ENCODE results near the gene HTR6. TPM values are rescaled to one million over a fixed set of nuclear protein-coding genes. Genes with fewer than 3 reads are reported as not detected.

Gene HTR6
- total RNA-seq, 1 experiment from 2014 or later = 0.37 TPM

DNA sequence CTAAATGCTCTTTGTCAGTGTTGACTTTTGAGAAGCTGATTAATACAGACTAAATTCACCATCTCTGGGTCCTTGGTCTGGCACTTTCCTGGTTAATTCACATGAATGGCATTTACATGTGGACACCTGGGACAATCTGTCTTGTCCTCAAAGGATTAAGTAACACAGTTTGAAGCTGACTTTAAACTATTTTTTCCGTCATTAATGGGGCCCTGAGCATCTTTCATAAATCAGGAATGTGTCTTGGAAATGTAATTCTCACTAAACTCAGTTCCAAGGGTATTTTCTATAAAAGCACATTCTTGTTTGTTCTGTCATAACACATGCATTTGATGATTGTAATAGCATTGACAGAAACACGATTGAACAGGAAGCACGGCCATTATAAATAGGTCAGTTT lies 47.3 kb upstream of the HTR6 start:
- H2AFZ ChIP-seq (ENCODE audit: low read length) = no peak overlapping the region
- no peak for DNase-seq
- H3K27me3 ChIP-seq (ENCODE audit: insufficient read depth, low read length) = no peaks in the 10 kb centered on the region
- H3K23ac ChIP-seq (ENCODE audit: insufficient read length, low read depth, low read length) = no peak overlapping the region
- no peak overlapping the region for H2BK120ac ChIP-seq (ENCODE audit: low read depth, low read length, poor library complexity, severe bottlenecking)
- H3K9me3 ChIP-seq (ENCODE audit: control insufficient read depth, low read depth, low read length) = no peaks in the 10 kb centered on the region
- H2BK5ac ChIP-seq (ENCODE audit: insufficient read length, low read length) = no peak overlapping the region
- H2BK12ac ChIP-seq (ENCODE audit: insufficient read length, low read depth, low read length) = no peak overlapping the region
- no peak overlapping the region for H3K27ac ChIP-seq (ENCODE audit: insufficient read length, low read depth, low read length)
- H2BK15ac ChIP-seq (ENCODE audit: low read depth, low read length) = no peak overlapping the region
- no peak overlapping the region for H3K18ac ChIP-seq (ENCODE audit: insufficient read length, low read depth, low read length)
- no peak overlapping the region for H2AK5ac ChIP-seq (ENCODE audit: insufficient read length, low read length)
- no peak overlapping the region for H4K8ac ChIP-seq (replicated peaks; ENCODE audit: insufficient read length, low read depth, low read length)
- H3K4me1 ChIP-seq (ENCODE audit: insufficient read depth, low read length) = peaks cover 5% of the 10 kb centered on the region; the same call in 1 of the 2 replicates
- H3K56ac ChIP-seq (ENCODE audit: insufficient read length, low read depth, low read length) = no peak overlapping the region
- no peaks in the 10 kb centered on the region for H3K23me2 ChIP-seq (ENCODE audit: insufficient read length, low read depth, low read length, poor library complexity, severe bottlenecking)
- no peaks in the 10 kb centered on the region for H3K27me3 Mint-ChIP-seq (ENCODE audit: low read depth)
- H3K9ac ChIP-seq (ENCODE audit: extremely low read depth, insufficient read length, low read length) = no peak overlapping the region
- peaks cover 16 to 19% of the 10 kb centered on the region in 2 experiments for H3K4me1 Mint-ChIP-seq
- H3K14ac ChIP-seq (ENCODE audit: insufficient read depth, low read length) = no peak overlapping the region
- H3K27ac Mint-ChIP-seq = no peak overlapping the region
- no peak overlapping the region for H4K91ac ChIP-seq (ENCODE audit: insufficient read length, low read depth, low read length)
- peaks cover 3% of the 10 kb centered on the region for H3K79me1 ChIP-seq (ENCODE audit: insufficient read depth, low read depth, low read length, poor library complexity, severe bottlenecking)
- TF ChIP-seq, protein P1, sequence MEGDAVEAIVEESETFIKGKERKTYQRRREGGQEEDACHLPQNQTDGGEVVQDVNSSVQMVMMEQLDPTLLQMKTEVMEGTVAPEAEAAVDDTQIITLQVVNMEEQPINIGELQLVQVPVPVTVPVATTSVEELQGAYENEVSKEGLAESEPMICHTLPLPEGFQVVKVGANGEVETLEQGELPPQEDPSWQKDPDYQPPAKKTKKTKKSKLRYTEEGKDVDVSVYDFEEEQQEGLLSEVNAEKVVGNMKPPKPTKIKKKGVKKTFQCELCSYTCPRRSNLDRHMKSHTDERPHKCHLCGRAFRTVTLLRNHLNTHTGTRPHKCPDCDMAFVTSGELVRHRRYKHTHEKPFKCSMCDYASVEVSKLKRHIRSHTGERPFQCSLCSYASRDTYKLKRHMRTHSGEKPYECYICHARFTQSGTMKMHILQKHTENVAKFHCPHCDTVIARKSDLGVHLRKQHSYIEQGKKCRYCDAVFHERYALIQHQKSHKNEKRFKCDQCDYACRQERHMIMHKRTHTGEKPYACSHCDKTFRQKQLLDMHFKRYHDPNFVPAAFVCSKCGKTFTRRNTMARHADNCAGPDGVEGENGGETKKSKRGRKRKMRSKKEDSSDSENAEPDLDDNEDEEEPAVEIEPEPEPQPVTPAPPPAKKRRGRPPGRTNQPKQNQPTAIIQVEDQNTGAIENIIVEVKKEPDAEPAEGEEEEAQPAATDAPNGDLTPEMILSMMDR (conservative IDR thresholded peaks at IDR 0.05) = no peak
- H2BK20ac ChIP-seq (ENCODE audit: low read depth, low read length, poor library complexity, severe bottlenecking) = no peak overlapping the region
- H3T11ph ChIP-seq (ENCODE audit: low read length) = no peak overlapping the region
- H4K20me1 ChIP-seq (ENCODE audit: control insufficient read depth, insufficient read depth, insufficient read length) = no peaks in the 10 kb centered on the region
- no peak overlapping the region for H3K4me3 Mint-ChIP-seq
- no peaks in the 10 kb centered on the region for H3K9me3 Mint-ChIP-seq
- no CpG with 5 or more reads among the region's 3 CpGs for WGBS (ENCODE audit: extremely low coverage, insufficient read length, low lambda C conversion rate)
- peaks cover 0 to 11% (median 3%) of the 10 kb centered on the region in 3 experiments; a peak in 3 of 7 replicates for H3K36me3 Mint-ChIP-seq (ENCODE audit: insufficient read depth in 1 of 3, low read depth in 3 of 3)
- H3K79me2 ChIP-seq (ENCODE audit: insufficient read depth, low read length) = peaks cover 5% of the 10 kb centered on the region; the same call in 1 of the 2 replicates
- no peak overlapping the region for H3K4ac ChIP-seq (ENCODE audit: low read depth, low read length)
- H4K5ac ChIP-seq (ENCODE audit: insufficient read length, low read depth, low read length) = no peak overlapping the region
- no peak overlapping the region for H3K4me2 ChIP-seq (ENCODE audit: insufficient read depth, insufficient read length, low read length)
